Left renal pelvis (tissue), 4 donors: ENCODE measurements around the gene FOXD2. TPM values are rescaled to one million over a fixed set of nuclear protein-coding genes. Genes with fewer than 3 reads are reported as not detected.

Experiments used
- DNase-seq, 4 donors: peaks; one replicate each; pipeline ENCODE4 v3.0.0-alpha.2; 2013; ENCODE audit warnings: low read depth in 4 of 4, low spot score in 3 of 4
- polyA plus RNA-seq, 4 donors: library from polyadenylated mRNA; unstranded; fragments of 120-200 nt; gene quantifications; one replicate each; pipeline ENCODE4 v1.2.1, GENCODE V29; 2013; ENCODE audit not compliant: insufficient read length in 4 of 4

FOXD2 gene
- polyA plus RNA-seq, 4 donors: 5.4 to 12.9 (median 7.2) TPM

DNA sequence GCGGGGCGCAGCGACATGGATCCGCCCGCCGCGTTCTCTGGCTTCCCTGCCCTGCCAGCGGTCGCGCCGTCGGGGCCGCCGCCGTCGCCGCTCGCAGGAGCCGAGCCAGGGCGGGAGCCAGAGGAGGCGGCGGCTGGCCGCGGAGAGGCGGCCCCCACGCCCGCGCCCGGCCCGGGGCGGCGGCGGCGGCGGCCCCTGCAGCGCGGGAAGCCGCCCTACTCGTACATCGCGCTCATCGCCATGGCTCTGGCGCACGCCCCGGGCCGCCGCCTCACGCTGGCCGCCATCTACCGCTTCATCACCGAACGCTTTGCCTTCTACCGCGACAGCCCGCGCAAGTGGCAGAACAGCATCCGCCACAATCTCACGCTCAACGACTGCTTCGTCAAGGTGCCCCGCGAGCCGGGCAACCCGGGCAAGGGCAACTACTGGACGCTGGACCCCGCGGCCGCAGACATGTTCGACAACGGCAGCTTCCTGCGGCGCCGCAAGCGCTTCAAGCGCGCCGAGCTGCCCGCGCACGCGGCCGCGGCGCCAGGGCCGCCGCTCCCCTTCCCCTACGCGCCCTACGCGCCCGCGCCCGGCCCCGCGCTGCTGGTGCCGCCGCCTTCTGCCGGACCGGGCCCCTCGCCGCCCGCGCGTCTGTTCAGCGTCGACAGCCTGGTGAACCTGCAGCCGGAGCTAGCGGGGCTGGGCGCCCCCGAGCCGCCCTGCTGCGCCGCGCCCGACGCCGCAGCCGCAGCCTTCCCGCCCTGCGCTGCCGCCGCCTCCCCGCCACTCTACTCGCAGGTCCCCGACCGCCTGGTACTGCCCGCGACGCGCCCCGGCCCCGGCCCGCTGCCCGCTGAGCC is 21.3 kb upstream of the FOXD2 start:
- no peak for DNase-seq

DNA sequence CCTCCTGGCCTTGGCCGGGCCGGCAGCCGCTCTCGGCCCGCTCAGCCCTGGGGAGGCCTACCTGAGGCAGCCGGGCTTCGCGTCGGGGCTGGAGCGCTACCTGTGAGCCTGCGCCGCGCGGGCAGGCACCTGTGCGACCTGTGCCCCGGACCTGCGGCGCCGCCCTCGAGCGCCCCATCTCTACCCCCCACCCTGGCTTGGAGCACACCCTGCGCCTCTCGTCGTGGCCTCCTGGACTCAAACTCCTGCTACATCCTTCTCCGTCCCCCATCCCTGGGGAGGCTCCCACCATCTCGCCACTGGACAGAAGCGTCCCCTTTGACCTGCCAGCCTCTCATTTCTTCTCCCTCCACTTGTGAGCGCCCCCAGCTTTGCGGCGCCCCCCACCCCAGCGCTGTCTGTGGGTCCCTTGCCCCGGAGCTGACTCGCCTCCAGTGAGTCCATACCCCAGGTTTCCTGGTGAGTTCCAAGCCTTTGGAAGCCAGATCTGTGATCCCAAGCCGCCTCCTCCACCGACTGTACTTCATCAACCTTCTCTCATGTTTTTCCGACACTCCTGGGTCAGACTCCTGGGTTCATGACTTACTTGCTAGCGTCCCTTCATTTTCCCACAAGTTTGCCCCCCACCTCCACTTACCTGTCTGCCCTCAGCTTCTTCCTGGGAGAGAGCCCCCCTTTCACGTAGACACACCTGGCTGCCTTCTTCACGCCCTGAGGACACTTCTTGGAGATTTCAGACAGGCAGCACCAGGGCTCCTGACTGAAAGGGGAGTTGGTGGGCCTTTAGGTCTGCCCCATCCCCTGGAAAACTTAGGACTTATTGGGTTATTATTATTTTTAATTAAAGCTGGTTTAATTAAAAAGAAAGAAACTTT is 20.4 kb upstream of the FOXD2 start:
- DNase-seq: no peak

DNA sequence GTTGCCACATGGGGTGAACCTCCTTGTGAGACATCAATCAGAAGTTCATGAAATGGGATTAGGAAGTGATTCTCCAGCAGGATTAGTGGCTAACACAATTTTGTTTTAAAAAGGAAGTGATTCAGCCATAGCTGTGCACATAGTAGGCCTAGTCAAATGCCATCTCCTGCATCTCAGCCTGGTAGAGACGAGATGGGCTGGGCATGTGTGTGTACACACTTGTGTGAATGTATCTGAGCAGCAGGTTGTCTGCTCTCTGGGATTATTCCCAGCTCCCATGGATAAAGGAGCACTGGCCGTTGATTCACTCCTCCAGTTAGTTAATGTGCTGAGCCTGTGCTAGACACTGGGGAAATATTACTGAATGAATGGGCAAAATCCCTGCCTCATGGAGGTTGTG is 19.7 kb upstream of the FOXD2 start:
- DNase-seq: no peak

DNA sequence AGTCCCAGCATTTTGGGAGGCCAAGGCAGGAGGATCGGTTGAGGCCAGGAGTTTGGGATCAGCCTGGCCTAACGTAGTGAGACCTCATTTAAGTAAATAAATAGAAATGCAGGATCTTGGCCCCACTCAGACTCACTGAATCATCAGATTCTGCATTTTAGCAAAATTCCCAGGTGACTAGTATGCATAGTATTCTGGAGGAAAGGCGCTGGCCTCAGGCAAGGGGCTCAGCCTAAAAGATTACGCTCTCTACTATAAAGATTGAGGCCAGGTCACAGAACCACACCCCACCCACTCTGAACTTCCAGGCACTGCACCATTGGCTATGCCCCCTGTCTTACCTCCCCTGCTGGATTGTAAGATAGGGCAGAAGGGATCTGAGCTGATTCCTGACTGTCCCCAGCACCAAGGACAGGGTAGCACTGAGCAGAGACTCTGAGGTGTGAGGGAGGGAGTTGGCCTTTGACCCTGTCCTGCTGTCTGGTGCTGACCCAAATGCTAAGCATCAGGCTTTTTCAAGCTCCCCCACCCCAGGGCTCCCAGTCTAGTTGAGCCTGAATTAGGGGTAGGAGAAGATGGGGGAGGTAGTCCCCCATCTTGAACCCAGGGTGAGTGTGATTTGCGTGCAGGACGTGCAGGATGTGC is 19.0 kb upstream of the FOXD2 start:
- DNase-seq: no peak

DNA sequence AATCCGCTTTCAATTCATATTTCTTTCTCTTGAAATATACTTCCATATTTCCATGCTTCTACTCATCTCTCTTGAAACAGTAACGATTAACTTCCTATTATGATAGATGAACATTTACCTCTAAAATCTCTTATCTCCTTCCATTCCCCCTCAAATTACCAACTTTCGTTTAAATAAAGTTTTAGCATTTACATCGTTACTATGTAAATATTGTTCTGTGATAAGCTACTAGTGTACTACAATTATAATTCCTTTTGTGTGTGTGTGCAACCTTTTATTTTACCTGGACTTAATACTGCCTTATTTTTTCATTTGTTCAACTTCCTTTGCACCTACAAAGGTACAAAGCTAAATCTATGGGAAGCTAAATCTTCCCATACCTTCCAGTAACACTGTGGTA is 17.3 kb upstream of the FOXD2 start:
- DNase-seq: no peak

DNA sequence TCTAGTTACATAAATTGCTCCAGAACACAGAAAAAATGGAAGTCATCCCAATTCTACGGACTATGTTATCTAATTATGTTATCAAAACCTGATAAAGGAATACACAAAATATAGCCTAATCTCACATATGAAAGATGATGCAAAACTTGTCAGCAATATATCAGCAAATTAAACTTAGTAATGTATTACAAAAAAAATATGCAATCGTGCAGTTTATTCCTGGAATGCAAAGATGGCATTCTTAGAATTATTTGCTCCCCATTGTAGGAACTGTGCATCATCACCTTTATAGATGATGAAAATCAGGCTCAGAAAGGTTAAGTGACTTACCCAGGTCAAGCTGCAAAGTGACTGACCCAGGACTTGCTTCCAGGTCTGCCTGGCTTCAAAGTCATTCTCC is 14.0 kb upstream of the FOXD2 start:
- DNase-seq: no peak

DNA sequence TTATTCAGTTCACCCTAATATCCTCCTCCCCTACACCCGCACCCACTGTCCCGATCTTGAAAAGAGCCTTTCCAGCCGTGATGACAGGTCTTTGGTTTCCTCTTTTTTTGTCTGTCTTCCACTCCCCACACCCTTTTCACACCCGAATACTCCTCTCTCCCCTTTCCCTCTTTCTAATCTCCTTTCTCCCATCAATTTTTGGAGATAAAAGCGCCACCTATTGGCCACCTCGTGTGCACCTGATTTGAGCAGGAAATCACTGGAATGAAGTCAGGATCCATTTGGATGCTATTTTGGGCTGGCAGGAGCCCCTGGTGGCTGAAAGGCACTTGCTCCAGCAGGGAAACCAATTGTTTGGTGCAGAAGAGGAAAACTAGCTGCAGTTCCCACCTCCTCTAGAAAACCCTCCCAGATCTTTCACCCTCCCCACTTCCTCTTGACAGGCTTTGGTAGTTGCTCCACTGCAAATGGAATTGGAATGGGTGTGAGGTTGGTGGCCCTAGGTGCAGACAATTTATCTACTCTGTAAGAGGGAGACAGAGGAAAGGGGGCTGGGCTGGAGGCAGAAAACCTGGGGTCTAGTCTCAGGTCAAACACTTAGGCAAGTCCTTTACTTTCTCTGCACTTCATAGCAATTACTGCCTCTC is 13.4 kb upstream of the FOXD2 start:
- DNase-seq: no peak

DNA sequence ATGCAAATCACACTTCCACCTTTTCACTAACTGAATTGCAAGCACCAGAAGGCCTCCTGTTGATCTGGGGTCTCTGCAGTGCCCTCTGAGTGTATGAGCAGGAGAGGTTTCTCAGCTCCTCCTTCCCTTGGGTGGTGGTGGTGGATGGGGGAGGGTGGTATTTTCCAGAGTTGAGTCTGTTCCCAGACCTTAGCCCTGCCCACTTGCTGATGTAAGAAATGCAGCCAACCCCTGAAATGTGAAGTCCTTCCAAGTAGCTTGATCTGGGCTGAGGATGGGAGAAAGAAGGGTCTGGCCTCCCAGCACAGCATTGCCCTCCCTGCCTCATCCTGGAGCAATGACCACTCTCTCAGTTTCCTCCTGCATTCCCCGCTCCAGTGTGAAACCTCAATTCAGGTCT is 6.3 kb upstream of the FOXD2 start:
- no peak for DNase-seq

DNA sequence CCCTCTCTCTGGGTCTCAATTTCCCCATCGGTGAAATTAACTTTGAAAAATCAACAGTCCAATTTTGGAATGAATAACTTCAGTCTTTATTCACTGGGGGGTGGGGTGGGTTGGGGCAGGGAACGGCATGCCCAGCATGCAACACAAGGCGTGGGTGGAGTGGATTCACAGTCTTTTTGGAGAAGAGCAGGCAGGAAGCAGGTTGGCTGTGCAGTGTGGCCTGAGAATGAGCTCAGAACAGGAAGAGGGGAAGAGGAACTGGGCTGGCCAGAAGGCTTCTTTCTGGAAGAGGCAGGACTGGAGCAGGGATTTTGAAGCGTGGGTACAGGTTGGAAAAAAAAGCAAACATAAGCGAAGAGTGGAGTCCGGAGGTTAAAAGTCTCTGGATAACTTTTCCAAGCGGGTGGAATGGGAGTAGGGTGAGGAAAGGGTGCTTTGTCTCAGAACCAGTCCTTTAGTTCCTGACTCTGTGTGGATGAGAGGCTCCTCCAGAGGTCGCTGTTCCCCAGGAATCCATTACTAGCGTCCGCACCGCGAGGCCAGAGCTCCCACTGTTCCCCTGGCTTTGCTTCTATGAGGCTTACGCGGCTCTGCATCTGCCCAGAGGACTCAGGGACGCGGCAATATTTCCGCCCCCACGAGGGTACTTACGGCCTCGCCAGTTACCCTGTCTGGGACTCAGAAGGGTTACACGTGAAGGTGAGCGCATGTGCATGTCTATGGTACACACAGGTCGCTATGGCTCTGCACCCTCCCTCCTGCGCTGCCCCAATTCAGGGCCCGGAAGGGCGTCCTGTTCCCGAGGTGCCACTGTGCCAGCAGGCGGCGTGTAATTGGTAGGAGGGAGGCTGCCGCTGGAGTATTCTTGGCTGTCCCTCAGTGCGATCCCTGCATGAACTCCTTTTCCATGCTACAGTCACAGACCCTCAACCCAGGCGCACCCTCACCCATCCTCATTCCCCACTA is 5.5 kb upstream of the FOXD2 start:
- peak in 2 of 4 donors; percentile 75 to 77 for DNase-seq

DNA sequence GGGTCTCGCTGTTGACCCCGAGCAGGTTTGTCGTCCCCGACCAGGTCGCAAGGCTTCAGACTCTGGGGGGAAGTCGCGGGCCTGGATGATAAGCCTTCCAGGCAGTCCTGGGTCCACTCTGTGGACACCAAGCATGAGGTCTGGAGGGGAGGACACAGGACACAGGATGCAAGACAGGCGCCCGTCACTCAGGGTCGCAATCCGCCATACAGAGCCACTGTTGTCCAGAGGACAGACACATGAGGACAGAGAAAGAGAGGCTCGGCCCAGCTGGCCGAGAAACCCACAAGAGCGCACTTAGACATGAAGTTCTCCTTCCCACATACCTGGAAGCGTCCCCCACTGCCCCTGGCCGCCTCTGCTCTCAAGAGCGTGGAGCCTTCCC is 4.8 kb upstream of the FOXD2 start:
- no peak for DNase-seq

DNA sequence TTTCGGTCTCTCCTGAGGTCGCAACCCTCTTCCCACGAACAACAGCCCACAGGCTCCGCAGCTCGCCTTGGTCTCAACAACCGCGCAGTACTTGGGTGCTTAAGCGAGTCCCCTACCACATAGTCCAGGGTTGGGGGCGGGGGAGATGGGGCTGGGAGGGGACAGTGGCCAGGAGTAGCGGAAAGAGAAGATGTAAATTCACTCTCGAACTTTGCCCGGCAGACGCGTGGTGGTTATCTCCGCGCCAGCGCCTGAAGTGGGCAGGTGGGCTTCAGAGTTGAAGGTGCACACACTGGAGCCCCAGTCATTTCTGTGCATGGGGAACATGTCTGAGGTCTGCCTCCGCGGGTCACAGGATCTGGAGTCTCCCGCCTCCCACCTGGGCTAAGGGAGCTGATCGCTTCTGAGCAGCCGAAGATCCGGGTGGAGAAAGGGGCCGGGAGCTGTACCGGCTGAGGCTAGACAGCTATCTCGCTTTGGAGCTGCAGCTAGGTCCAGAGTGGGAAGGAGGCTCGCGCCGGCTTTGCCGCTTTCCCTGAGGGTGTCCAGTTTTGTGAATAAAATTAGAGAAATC is 4.3 kb upstream of the FOXD2 start:
- DNase-seq: no peak

DNA sequence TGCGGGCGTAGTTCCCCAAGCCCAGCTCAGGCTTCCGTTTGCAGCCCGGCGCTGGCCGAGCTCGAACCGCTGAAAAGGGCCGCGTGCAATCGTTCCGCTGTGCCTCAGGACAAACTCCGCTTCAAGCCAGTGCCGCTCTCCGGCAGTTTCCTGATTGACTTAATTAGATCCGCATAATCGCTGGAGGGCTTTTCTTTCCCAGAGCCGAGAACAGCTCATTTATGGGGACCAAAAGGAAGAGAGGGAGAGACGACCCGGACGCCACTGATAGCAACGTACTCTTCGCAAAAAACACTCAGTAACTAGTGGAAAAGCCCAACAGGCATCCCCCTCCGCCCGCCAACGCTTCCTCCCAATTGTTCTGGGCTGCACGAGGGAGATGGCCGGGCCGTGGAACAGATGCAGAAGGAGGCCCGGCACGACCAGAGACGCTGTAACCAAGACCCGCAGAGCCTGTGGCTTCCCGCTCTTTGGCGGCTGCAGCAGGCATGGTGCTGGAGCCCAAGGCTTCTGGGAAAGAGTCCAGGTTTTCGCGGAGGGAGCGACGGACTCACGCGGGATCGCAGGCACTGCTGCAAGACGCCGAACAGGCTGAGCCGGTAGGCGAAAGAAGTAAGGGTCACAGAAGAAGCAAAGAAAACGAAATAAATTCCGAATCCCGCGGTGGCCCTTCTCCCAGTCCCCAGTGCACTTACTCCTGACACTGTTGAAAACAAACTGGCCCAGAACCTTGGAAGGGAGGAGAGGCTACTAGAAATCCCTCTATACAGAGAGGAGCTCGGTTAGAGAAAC is 3.6 kb upstream of the FOXD2 start:
- no peak for DNase-seq

DNA sequence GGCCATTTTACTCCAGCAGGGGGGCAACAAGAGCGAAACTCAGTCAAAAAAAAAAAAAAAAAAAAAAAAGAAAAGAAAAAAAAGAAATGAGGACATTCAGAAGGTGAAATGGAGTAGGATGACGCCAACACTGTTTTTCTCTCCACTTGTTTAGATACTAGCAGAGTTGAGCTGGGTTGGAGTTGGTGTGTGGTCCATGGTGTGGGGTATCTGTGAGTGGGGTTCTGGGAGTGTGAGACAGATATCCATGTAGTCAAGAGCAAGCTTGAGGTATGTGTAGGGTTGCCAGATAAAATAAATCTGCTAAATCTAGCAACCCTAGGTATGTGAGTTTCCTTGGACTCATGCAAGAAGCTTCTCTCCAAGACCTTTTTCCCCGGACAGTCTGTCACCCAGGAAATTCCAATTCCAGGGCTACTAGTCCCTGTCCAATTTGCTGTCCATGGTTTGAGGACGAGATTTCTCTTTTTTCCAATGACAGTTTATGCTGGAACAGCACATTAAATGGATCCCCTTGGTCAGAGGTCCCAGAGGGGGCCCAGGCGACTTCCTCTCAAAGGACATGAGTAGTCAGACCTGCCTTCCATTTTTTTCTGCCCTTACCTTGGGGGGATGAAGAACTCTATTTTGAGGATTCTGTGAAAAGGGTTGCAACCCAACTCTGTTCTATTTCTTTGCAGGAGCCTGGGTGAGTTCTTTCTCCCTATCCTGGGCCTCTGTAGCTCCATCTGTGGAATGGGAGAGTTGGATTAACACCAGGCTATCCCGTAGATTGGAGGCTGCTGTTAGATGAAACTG is 2.1 kb upstream of the FOXD2 start:
- DNase-seq: no peak

DNA sequence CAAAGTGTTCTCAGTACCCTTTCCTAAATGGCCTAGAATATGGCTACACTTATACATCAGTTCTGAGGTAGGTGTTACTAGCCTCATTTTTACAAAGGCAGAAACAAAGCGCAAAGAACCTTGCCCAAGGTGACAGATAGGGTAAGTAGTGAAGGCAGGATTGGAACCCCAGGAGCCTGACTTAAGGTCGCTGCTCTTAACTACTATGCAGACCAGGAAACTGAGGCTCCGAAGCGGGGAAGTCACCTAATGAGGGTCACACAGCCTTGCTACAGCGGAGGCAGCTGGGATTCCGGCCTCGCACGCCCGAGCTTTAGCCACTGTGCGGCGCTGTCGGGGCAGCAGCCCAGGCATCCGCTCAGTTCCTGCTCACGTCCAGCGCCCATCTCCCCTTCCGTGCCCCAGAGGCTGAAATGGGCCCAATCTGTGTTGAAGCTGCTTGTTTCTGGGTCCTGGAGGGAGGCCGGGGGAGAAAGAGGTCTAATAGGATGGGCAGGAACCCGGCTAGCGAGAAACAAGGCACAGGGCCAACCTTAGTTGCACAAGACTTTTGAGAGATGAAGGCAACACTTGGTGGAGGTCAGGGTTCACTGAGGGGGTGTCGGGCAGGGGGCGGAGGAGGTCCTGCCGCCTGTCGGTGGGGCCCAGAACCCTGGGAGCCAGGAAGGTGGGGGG is 1.4 kb upstream of the FOXD2 start:
- DNase-seq: no peak

DNA sequence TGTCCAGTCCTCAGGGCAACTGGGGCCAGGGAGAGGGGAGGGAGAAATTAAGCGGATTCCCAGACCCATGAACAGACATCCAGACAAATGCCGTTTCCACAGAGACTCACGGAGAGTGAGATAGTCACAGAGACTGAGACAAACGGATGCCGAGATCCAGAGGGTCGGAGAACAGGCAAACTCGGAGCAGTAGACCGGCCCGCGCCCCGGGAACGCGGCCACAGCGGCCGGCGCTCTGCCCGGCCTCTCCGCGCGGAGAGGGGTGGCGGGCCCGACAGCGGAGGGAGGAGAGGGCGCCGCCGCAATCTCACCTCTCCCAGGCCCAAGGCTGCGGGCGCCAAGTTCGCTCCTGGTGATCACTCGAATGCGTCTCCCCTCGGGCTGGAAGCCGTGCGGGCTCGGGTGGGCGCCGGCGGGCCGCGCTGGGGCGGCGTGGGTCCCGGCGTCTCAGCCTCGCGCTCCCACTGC is 831 bp upstream of the FOXD2 start:
- no peak for DNase-seq

DNA sequence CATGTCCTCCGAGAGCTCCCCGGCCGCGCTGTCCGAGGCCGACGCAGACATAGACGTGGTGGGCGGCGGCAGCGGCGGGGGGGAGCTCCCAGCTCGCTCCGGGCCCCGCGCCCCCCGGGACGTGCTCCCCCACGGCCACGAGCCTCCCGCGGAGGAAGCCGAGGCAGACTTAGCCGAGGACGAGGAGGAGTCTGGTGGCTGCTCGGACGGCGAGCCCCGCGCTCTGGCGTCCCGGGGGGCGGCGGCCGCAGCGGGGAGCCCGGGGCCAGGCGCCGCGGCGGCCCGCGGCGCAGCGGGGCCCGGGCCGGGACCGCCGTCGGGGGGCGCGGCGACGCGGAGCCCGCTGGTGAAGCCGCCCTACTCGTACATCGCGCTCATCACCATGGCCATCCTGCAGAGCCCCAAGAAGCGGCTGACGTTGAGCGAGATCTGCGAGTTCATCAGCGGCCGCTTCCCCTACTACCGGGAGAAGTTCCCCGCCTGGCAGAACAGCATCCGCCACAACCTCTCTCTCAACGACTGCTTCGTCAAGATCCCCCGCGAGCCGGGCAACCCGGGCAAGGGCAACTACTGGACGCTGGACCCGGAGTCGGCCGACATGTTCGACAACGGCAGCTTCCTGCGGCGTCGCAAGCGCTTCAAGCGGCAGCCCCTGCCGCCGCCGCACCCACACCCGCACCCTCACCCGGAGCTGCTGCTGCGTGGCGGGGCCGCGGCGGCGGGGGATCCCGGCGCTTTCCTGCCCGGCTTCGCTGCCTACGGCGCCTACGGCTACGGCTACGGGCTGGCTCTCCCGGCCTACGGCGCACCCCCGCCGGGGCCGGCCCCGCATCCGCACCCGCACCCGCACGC is 547 bp downstream of the FOXD2 start:
- DNase-seq: no peak
